ENCODE measurements around the gene XRRA1.

DNA sequence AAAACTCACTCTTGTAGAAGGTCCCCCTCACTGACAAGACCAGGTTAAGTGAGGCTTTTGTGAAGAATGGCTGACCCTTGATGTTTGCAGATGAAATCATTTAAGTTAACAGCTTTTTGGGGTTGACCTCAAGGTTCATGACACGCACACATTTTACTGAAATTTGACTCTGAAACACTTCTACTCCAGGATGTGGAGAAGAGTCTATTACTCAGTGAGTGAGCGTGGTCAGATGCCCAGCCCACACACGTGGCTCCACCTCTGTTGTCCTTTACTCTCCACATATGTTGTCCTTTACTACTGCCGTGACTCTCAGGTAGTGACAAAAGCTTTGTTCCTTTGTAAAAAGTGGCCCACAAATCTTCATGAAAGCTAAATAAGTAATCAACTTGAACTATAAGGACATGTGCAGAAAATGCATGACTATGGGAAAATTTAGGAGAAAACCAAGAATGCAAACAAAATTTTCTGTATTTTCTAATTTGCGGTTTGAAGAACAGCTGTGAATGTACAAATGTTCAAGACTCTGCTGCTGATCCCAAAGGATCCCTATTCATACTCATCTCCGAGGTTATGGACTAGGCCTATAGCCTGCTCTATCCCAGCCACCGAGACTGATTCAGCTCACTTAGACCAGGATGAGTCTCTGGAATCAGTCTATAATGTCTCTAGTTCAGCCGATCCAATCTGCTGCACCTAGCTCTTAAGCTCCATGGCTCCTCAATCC, 22.4 kb downstream of the XRRA1 start:
- TF ChIP-seq CTCF (IDR thresholded peaks at IDR 0.05) (no peak), POLR2AphosphoS5 (IDR thresholded peaks at IDR 0.05; ENCODE audit: insufficient read depth in 1 of 2, low read depth in 1 of 2) (no peak), POLR2A (IDR thresholded peaks at IDR 0.05) (no peak)
